Vagina (tissue), 2 donors: ENCODE measurements around the gene TMEM245. TPM values are rescaled to one million over a fixed set of nuclear protein-coding genes. Genes with fewer than 3 reads are reported as not detected.
A peak's percentile ranks its signal among the peaks of the same experiment; 100 is the strongest.
"Not testable (repeated sequence)": the region's sequence is repeated elsewhere in the genome, so short reads cannot be mapped to it uniquely, and the experiment has no call there.

Experiments used
- DNase-seq, 2 donors: peaks; one replicate each; pipeline ENCODE4 v3.0.0-alpha.2; 2017; ENCODE audit errors: extremely low spot score in 2 of 2
- H3K27ac ChIP-seq: fragments of 200-600 bp; sonication (generic); one replicate; pipeline ENCODE4 v1.5.1; 2019
- H3K27me3 ChIP-seq: fragments of 200-600 bp; sonication (generic); one replicate; pipeline ENCODE4 v1.5.1; 2019
- H3K36me3 ChIP-seq, 2 donors: fragments of 200-600 bp; sonication (generic); one replicate each; pipeline ENCODE4 v1.5.1; 2017 to 2019
- H3K4me1 ChIP-seq: fragments of 200-600 bp; sonication (generic); one replicate; pipeline ENCODE4 v1.5.1; 2019
- H3K4me3 ChIP-seq, 2 donors: fragments of 200-600 bp; sonication (generic); 1 replicate in 1 of 2; 2 replicates in 1 of 2; pipeline ENCODE4 v1.5.1; 2016 to 2019
- H3K9me3 ChIP-seq: fragments of 200-600 bp; sonication (generic); one replicate; pipeline ENCODE4 v1.5.1; 2019
- CTCF ChIP-seq, 3 experiments: fragments of 450-650 bp in 2 of 3; fragments of 200-600 bp in 1 of 3; sonication (generic) in 1 of 3; IDR thresholded peaks; one replicate each; pipeline ENCODE4 v1.5.1; 2017 to 2019; ENCODE audit warnings: antibody characterized with exemption in 3 of 3, mild to moderate bottlenecking in 2 of 3, moderate library complexity in 2 of 3
- POLR2A ChIP-seq, 2 donors: fragments of 450-650 bp; IDR thresholded peaks; one replicate each; pipeline ENCODE4 v1.6.1; 2017; ENCODE audit warnings: antibody characterized with exemption in 2 of 2, mild to moderate bottlenecking in 2 of 2, moderate library complexity in 2 of 2
- POLR2AphosphoS5 ChIP-seq, 2 donors: sonication (generic); formaldehyde crosslinking; IDR thresholded peaks; one replicate each; pipeline ENCODE4 v1.9.0; 2017; ENCODE audit warnings: antibody characterized with exemption in 2 of 2, mild to moderate bottlenecking in 2 of 2, low read depth in 1 of 2; ENCODE audit not compliant: insufficient read depth in 1 of 2
- intact Hi-C: fragments of 100-400 bp; cut with DNase I; formaldehyde crosslinking; loops from one replicate; pipeline ENCODE4 v1.15.1; 2023
- total RNA-seq: library from RNA; depleted of rRNA; stranded (reverse); fragments of >200 nt; gene quantifications from one replicate; pipeline ENCODE4 v1.2.3, GENCODE V29; 2016

Gene TMEM245
- total RNA-seq, 1 donor from 2014 or later = 47.4 TPM

DNA sequence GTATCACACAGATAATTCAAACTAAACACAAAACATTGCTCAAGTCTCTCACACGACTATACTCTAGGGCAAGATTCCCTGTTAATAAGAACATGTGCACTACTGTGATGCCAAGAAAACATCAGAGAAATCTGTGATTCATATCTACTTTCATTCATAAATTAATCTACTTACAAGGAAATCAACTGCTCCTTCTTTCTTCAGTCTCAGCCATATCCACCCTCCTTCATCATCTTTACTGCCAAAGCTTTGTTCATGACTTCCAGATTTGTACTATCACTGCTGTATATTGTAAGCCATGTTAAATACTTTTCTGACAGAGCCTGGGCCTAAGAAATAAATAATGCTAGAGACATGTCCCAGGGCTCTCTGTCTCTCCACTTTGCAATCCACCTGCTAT lies 141.5 kb downstream of the TMEM245 start:
- Histone ChIP-seq H3K4me1 (peaks cover 11% of the 10 kb centered on the region), H3K36me3 (peaks cover 0 to 17% of the 10 kb centered on the region in 2 donors), H3K9me3 (no peaks in the 10 kb centered on the region), H3K27me3 (no peaks in the 10 kb centered on the region), H3K27ac (no peak overlapping the region), H3K4me3 (no peak overlapping the region)
- TF ChIP-seq POLR2AphosphoS5 (IDR thresholded peaks at IDR 0.05; ENCODE audit: insufficient read depth in 1 of 2, low read depth in 1 of 2) (no peak), CTCF (IDR thresholded peaks at IDR 0.05) (no peak), POLR2A (IDR thresholded peaks at IDR 0.05) (no peak)
- no peak for DNase-seq
- intact Hi-C loops = no loop called here

GRCh38 chr9:108973895-108974294 lies 145.9 kb downstream of the TMEM245 start:
- Histone ChIP-seq H3K27me3 (no peaks in the 10 kb centered on the region), H3K9me3 (no peaks in the 10 kb centered on the region), H3K36me3 (peaks cover 0 to 3% of the 10 kb centered on the region in 2 donors), H3K4me1 (peaks cover 27% of the 10 kb centered on the region), H3K27ac (no peak overlapping the region), H3K4me3 (no peak overlapping the region)
- no peak for TF ChIP-seq POLR2A (IDR thresholded peaks at IDR 0.05)
- TF ChIP-seq POLR2AphosphoS5 (IDR thresholded peaks at IDR 0.05; ENCODE audit: insufficient read depth in 1 of 2, low read depth in 1 of 2) = no peak
- no peak for TF ChIP-seq CTCF (IDR thresholded peaks at IDR 0.05)
- intact Hi-C loops = no loop called here
- no peak for DNase-seq

DNA sequence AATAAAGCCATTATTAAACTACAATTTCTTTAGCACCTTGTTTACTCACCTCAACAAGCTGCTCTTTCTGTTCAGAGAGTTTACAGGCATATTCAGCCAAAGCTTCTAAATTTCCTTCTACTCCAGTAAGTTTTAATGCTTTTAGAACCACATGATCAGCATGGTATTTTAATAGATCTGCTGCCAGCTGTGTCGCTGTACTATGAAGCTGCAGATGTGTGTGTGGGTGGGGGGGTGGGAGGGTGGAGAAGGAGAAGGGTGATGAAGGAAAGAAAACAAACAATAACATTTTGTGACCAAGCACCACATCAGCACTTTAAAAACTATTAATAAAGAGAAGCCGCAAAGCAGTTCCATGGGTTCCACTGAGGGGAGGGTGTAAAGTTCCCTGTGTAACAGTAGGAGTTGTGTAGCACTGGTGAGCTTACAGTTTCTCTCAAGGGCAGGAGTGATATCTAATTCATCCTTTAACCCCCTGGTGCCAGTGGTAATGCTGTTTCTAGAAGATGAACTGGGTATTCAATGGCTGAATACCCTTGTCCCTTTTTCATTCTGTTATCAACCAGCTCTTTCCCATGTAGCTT lies 147.0 kb downstream of the TMEM245 start:
- no peaks in the 10 kb centered on the region for H3K27me3 ChIP-seq
- DNase-seq = no peak
- no peak overlapping the region for H3K4me3 ChIP-seq
- no peaks in the 10 kb centered on the region for H3K36me3 ChIP-seq
- H3K9me3 ChIP-seq = no peaks in the 10 kb centered on the region
- intact Hi-C loops = no loop called here
- no peak for TF ChIP-seq POLR2AphosphoS5 (IDR thresholded peaks at IDR 0.05; ENCODE audit: insufficient read depth in 1 of 2, low read depth in 1 of 2)
- no peak for TF ChIP-seq CTCF (IDR thresholded peaks at IDR 0.05)
- no peak for TF ChIP-seq POLR2A (IDR thresholded peaks at IDR 0.05)
- H3K4me1 ChIP-seq = peaks cover 27% of the 10 kb centered on the region
- peak overlapping the region; percentile 35 for H3K27ac ChIP-seq

DNA sequence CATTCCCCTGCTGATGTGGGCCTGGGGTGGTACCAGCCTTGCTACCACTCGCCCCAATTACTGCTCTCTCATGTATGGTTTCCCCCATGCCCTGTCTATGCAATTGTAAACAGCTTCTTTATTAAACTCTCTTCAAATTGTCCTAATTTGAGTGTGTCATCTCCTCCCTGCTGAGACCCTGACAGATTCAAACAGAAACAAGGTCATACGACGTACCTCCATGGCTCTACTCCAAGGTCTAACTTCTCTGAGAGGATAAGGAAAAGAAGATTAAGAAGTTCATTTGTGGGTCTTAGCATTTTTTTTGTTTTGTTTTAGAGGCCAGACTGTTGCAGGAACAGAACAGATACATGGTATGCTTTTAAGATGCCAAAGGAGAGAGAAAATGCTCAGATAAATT lies 147.6 kb downstream of the TMEM245 start:
- Histone ChIP-seq H3K4me3 (no peak overlapping the region), H3K4me1 (peaks cover 27% of the 10 kb centered on the region), H3K36me3 (no peaks in the 10 kb centered on the region), H3K27me3 (no peaks in the 10 kb centered on the region), H3K27ac (peak overlapping the region; percentile 35), H3K9me3 (no peaks in the 10 kb centered on the region)
- intact Hi-C loops = no loop called here
- DNase-seq = no peak
- TF ChIP-seq POLR2AphosphoS5 (IDR thresholded peaks at IDR 0.05; ENCODE audit: insufficient read depth in 1 of 2, low read depth in 1 of 2) (no peak), POLR2A (IDR thresholded peaks at IDR 0.05) (no peak), CTCF (IDR thresholded peaks at IDR 0.05) (no peak)

DNA sequence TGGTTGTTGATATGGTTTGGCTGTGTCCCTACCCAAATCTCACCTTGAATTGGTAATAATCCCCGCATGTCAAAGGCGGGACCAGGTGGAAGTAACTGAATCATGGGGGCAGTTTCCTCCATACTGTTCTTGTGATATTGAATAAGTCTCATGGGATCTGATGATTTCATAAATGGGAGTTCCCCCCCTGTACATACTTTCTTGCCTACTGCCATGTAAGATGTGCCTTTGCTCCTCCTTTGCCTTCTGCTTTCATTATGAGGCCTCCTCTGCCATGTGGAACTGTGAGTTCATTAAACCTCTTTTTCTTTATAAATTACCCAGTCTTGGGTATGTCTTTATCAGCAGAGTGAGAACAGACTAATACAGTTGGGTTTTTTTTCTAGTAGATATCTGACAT lies 148.4 kb downstream of the TMEM245 start:
- H3K27me3 ChIP-seq, H3K9me3 ChIP-seq, DNase-seq, intact Hi-C loops, H3K27ac ChIP-seq, H3K36me3 ChIP-seq, H3K4me3 ChIP-seq: not testable (repeated sequence)
- peaks cover 27% of the 10 kb centered on the region for H3K4me1 ChIP-seq
